Endothelial cell of umbilical vein (primary cell): ENCODE measurements around the gene CD200.

Experiments
- CTCF ChIP-seq, 2 donors: IDR thresholded peaks; 1 replicate in 1 of 2; 2 replicates in 1 of 2; pipeline ENCODE4 v1.5.1; 2011; ENCODE audit warnings: low read length in 2 of 2, mild to moderate bottlenecking in 2 of 2, moderate library complexity in 2 of 2, control low read depth in 1 of 2, inconsistent platforms in 1 of 2, low read depth in 1 of 2; ENCODE audit not compliant: insufficient read depth in 1 of 2; ENCODE audit errors: extremely low read depth in 1 of 2
- POLR2A ChIP-seq: IDR thresholded peaks from 2 replicates; pipeline ENCODE4 v1.6.1; 2012; ENCODE audit warnings: low read depth, mild to moderate bottlenecking, control low read depth, low read length
- POLR2AphosphoS5 ChIP-seq: IDR thresholded peaks from 2 replicates; pipeline ENCODE4 v1.6.1; 2012; ENCODE audit warnings: low read depth, mild to moderate bottlenecking, control low read depth, low read length, moderate library complexity; ENCODE audit not compliant: insufficient read depth

GRCh38 chr3:112411425-112411824 is 78.5 kb downstream of the CD200 start:
- TF ChIP-seq CTCF (IDR thresholded peaks at IDR 0.05; ENCODE audit: extremely low read depth in 1 of 2, insufficient read depth in 1 of 2, low read depth in 1 of 2, low read length in 2 of 2) (no peak), POLR2A (no peak), POLR2AphosphoS5 (no peak)
